ENCODE measurements around the gene ADI1.

GRCh38 chr2:3516831-3517230 is 2.5 kb downstream of the ADI1 start:
- TF ChIP-seq POLR2AphosphoS5 (IDR thresholded peaks at IDR 0.05): no peak
- TF ChIP-seq, protein P1, sequence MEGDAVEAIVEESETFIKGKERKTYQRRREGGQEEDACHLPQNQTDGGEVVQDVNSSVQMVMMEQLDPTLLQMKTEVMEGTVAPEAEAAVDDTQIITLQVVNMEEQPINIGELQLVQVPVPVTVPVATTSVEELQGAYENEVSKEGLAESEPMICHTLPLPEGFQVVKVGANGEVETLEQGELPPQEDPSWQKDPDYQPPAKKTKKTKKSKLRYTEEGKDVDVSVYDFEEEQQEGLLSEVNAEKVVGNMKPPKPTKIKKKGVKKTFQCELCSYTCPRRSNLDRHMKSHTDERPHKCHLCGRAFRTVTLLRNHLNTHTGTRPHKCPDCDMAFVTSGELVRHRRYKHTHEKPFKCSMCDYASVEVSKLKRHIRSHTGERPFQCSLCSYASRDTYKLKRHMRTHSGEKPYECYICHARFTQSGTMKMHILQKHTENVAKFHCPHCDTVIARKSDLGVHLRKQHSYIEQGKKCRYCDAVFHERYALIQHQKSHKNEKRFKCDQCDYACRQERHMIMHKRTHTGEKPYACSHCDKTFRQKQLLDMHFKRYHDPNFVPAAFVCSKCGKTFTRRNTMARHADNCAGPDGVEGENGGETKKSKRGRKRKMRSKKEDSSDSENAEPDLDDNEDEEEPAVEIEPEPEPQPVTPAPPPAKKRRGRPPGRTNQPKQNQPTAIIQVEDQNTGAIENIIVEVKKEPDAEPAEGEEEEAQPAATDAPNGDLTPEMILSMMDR (IDR thresholded peaks at IDR 0.05): no peak
- TF ChIP-seq POLR2A (IDR thresholded peaks at IDR 0.05): no peak

Data from breast epithelium (tissue), 3 donors.